ENCODE measurements around the gene PRR23E.

- TF ChIP-seq FOXK2 (IDR thresholded peaks at IDR 0.05) (no peak), FOXM1 (IDR thresholded peaks at IDR 0.05; ENCODE audit: borderline replicate concordance) (no peak), ELF4 (IDR thresholded peaks at IDR 0.05) (no peak), SP1 (IDR thresholded peaks at IDR 0.05) (no peak), ZNF384 (IDR thresholded peaks at IDR 0.05) (no peak), NFRKB (IDR thresholded peaks at IDR 0.05) (no peak), SUZ12 (IDR thresholded peaks at IDR 0.05) (no peak), L3MBTL2 (conservative IDR thresholded peaks at IDR 0.05) (no peak), BHLHE40 (IDR thresholded peaks at IDR 0.05; ENCODE audit: borderline replicate concordance) (no peak), TARDBP (IDR thresholded peaks at IDR 0.05) (no peak)
Observed at GRCh38 chr3:127206611-127207516, 13.9 kb downstream of the PRR23E start.
